OCI-LY1 (cell line): ENCODE measurements around the gene FBXO5.
"Not testable (repeated sequence)": the region's sequence is repeated elsewhere in the genome, so short reads cannot be mapped to it uniquely, and the experiment has no call there.

ENCODE experiments used
- H2AFZ ChIP-seq: fragments of 200-600 bp; sonication (generic), shearing (Covaris generic); 2 replicates; pipeline ENCODE4 v1.6.0; 2014; ENCODE audit warnings: antibody characterized with exemption, mild to moderate bottlenecking, low read length
- H3F3A ChIP-seq: fragments of 200-600 bp; sonication (generic), shearing (Covaris generic); 2 replicates; pipeline ENCODE4 v1.6.0; 2014; ENCODE audit warnings: mild to moderate bottlenecking, antibody characterized with exemption, low read length, moderate library complexity; ENCODE audit not compliant: insufficient read depth
- H3K27ac ChIP-seq: fragments of 200-600 bp; sonication (generic); 2 replicates; pipeline ENCODE4 v1.5.1; 2014; ENCODE audit warnings: low read length, mixed run types, mild to moderate bottlenecking, low read depth; ENCODE audit not compliant: poor library complexity, severe bottlenecking
- H3K27me3 ChIP-seq: fragments of 200-600 bp; sonication (generic); 2 replicates; pipeline ENCODE4 v1.6.0; 2014; ENCODE audit warnings: antibody characterized with exemption, mild to moderate bottlenecking, low read length, moderate library complexity; ENCODE audit not compliant: insufficient read depth
- H3K36me3 ChIP-seq: fragments of 200-600 bp; sonication (generic); 2 replicates; pipeline ENCODE4 v1.6.1; 2014; ENCODE audit warnings: mild to moderate bottlenecking, antibody characterized with exemption, low read length, moderate library complexity, mixed read lengths; ENCODE audit not compliant: insufficient read depth
- H3K4me1 ChIP-seq: fragments of 200-600 bp; sonication (generic); 2 replicates; pipeline ENCODE4 v1.5.1; 2014; ENCODE audit warnings: mild to moderate bottlenecking, low read length, moderate library complexity; ENCODE audit not compliant: insufficient read depth, severe bottlenecking
- H3K4me2 ChIP-seq: fragments of 200-600 bp; sonication (generic), shearing (Covaris generic); 2 replicates; pipeline ENCODE4 v1.6.1; 2014; ENCODE audit warnings: low read length
- H3K4me3 ChIP-seq: fragments of 200-600 bp; sonication (generic); 2 replicates; pipeline ENCODE4 v1.5.1; 2014; ENCODE audit warnings: low read length, low read depth, mild to moderate bottlenecking, mixed read lengths; ENCODE audit not compliant: poor library complexity, severe bottlenecking
- H3K79me2 ChIP-seq: fragments of 200-600 bp; shearing (Covaris generic); 2 replicates; pipeline ENCODE4 v1.6.1; 2016; ENCODE audit warnings: mixed run types, low read length, mixed read lengths; ENCODE audit not compliant: insufficient read depth
- H3K9ac ChIP-seq: fragments of 200-600 bp; sonication (generic), shearing (Covaris generic); 2 replicates; pipeline ENCODE4 v1.6.1; 2014; ENCODE audit warnings: mild to moderate bottlenecking, low read length, mixed read lengths
- H3K9me2 ChIP-seq: fragments of 200-600 bp; sonication (generic), shearing (Covaris generic); 2 replicates; pipeline ENCODE4 v1.6.1; 2014; ENCODE audit warnings: low read depth, mild to moderate bottlenecking, low read length, mixed read lengths
- H3K9me3 ChIP-seq: fragments of 200-600 bp; shearing (Covaris generic); 2 replicates; pipeline ENCODE4 v1.6.1; 2014; ENCODE audit warnings: low read length, mixed read lengths
- H4K20me1 ChIP-seq: fragments of 200-600 bp; sonication (generic), shearing (Covaris generic); 2 replicates; pipeline ENCODE4 v1.6.0; 2016; ENCODE audit warnings: mild to moderate bottlenecking, low read length; ENCODE audit not compliant: insufficient read depth
- CTCF ChIP-seq: fragments of 200-600 bp; sonication (generic), shearing (Covaris generic); IDR thresholded peaks from 2 replicates; pipeline ENCODE4 v1.5.1; 2017; ENCODE audit warnings: mild to moderate bottlenecking, antibody characterized with exemption, low read length, moderate library complexity, mixed read lengths
- EZH2 ChIP-seq: fragments of 200-600 bp; sonication (generic), shearing (Covaris generic); IDR thresholded peaks from 2 replicates; pipeline ENCODE4 v1.8.0; 2017; ENCODE audit warnings: borderline replicate concordance, mixed run types, mild to moderate bottlenecking, antibody characterized with exemption, low read length, moderate library complexity, mixed read lengths

Gene FBXO5

GRCh38 chr6:152975204-152975915 lies 7.5 kb downstream of the FBXO5 start:
- Histone ChIP-seq H4K20me1 (0 out of 2 replicates have a peak, but pooled peaks cover 6% of the 10 kb centered on the region), H3K27ac (no peak overlapping the region), H3K4me2 (no peak overlapping the region)

GRCh38 chr6:152973916-152974315 lies 8.9 kb downstream of the FBXO5 start:
- Histone ChIP-seq H3K9me2 (no peaks in the 10 kb centered on the region), H3K27ac (no peak overlapping the region), H4K20me1 (0 out of 2 replicates have a peak, but pooled peaks cover 6% of the 10 kb centered on the region), H3K4me3 (no peak overlapping the region), H3K79me2 (peaks cover 58% of the 10 kb centered on the region), H3K36me3 (peaks cover 96% of the 10 kb centered on the region), H3K9me3 (no peaks in the 10 kb centered on the region), H3K27me3 (no peaks in the 10 kb centered on the region), H3K9ac (no peak overlapping the region), H3K4me1 (peaks cover 18% of the 10 kb centered on the region), H3F3A (peaks cover 10% of the 10 kb centered on the region; the same call in 1 of the 2 replicates), H3K4me2 (no peak overlapping the region), H2AFZ (no peak overlapping the region)
- TF ChIP-seq CTCF (no peak), EZH2 (no peak)

More at GRCh38 chr6:152975204-152975915, 7.5 kb downstream of the FBXO5 start:
- TF ChIP-seq CTCF (no peak), EZH2 (no peak)
- H3K36me3 ChIP-seq: peaks cover 99% of the 10 kb centered on the region
- no peak overlapping the region for H3K9ac ChIP-seq
- no peaks in the 10 kb centered on the region for H3K9me2 ChIP-seq
- H3K27me3 ChIP-seq: no peaks in the 10 kb centered on the region
- H3K9me3 ChIP-seq: no peaks in the 10 kb centered on the region
- no peak overlapping the region for H3K4me3 ChIP-seq
- peaks cover 32% of the 10 kb centered on the region for H3K4me1 ChIP-seq
- peaks cover 72% of the 10 kb centered on the region for H3K79me2 ChIP-seq
- peaks cover 7% of the 10 kb centered on the region; the same call in 1 of the 2 replicates for H3F3A ChIP-seq
- no peak overlapping the region for H2AFZ ChIP-seq

- H3K9me2 ChIP-seq: no peaks in the 10 kb centered on the region
- H3K9me3 ChIP-seq: no peaks in the 10 kb centered on the region
- H3K9ac ChIP-seq: no peak overlapping the region
- peaks cover 56% of the 10 kb centered on the region for H3K36me3 ChIP-seq
- H2AFZ ChIP-seq: no peak overlapping the region
- H3K4me2 ChIP-seq: no peak overlapping the region
- peaks cover 10% of the 10 kb centered on the region; the same call in 1 of the 2 replicates for H3F3A ChIP-seq
- no peaks in the 10 kb centered on the region for H3K27me3 ChIP-seq
- H3K4me1 ChIP-seq: peaks cover 2% of the 10 kb centered on the region
- H4K20me1 ChIP-seq: 0 out of 2 replicates have a peak, but pooled peaks cover under 1% of the 10 kb centered on the region
- H3K4me3 ChIP-seq: no peak overlapping the region
- H3K27ac ChIP-seq: no peak overlapping the region
- H3K79me2 ChIP-seq: peaks cover 17% of the 10 kb centered on the region
- TF ChIP-seq EZH2 (no peak), CTCF (no peak)
Measured at GRCh38 chr6:152969688-152970418, 13.0 kb downstream of the FBXO5 start.

GRCh38 chr6:152966168-152966894 lies 16.5 kb downstream of the FBXO5 start:
- peaks cover 21% of the 10 kb centered on the region for H3K36me3 ChIP-seq
- H3K4me2 ChIP-seq, H3K27me3 ChIP-seq, H2AFZ ChIP-seq, H3F3A ChIP-seq, H3K27ac ChIP-seq, H3K4me3 ChIP-seq, H3K9me2 ChIP-seq, H3K4me1 ChIP-seq, H4K20me1 ChIP-seq, H3K79me2 ChIP-seq, H3K9ac ChIP-seq, H3K9me3 ChIP-seq: not testable (repeated sequence)
